HepG2 (cell line): ENCODE results near the gene MNT. TPM values are rescaled to one million over a fixed set of nuclear protein-coding genes. Genes with fewer than 3 reads are reported as not detected.

Source experiments
- ADNP ChIP-seq: sonication (generic); formaldehyde crosslinking; IDR thresholded peaks from 2 replicates; pipeline ENCODE4 v1.4.0; 2020; ENCODE audit warnings: missing genetic modification reagents
- CHD4 ChIP-seq: fragments of 200-600 bp; sonication (generic); IDR thresholded peaks from 2 replicates; pipeline ENCODE4 v1.7.0; 2017; ENCODE audit warnings: mild to moderate bottlenecking, low read length, borderline replicate concordance
- CREB1 ChIP-seq, 2 experiments: fragments of 450-650 bp in 1 of 2; IDR thresholded peaks; 2 replicates each; pipeline ENCODE4 v1.6.1; 2016 to 2017; ENCODE audit warnings: control low read depth in 1 of 2, mild to moderate bottlenecking in 1 of 2, missing compliant biosample characterization in 1 of 2, missing genetic modification characterization in 1 of 2
- EED ChIP-seq: sonication (generic); formaldehyde crosslinking; IDR thresholded peaks from 2 replicates; pipeline ENCODE4 v1.5.0; 2020; ENCODE audit warnings: mild to moderate bottlenecking, missing genetic modification reagents
- FOXP1 ChIP-seq, 2 experiments: fragments of 450-650 bp in 1 of 2; IDR thresholded peaks; 2 replicates each; pipeline ENCODE4 v1.6.1; 2017 to 2018; ENCODE audit warnings: antibody characterized with exemption in 1 of 2
- HMGA1 ChIP-seq: sonication (generic); formaldehyde crosslinking; conservative IDR thresholded peaks from 2 replicates; pipeline ENCODE4 v1.4.0; 2020; ENCODE audit warnings: missing genetic modification reagents
- KDM5B ChIP-seq: sonication (generic); formaldehyde crosslinking; IDR thresholded peaks from 2 replicates; pipeline ENCODE4 v1.4.0; 2020; ENCODE audit warnings: missing genetic modification reagents, mild to moderate bottlenecking, borderline replicate concordance
- MED13 ChIP-seq: sonication (generic); formaldehyde crosslinking; IDR thresholded peaks from 2 replicates; pipeline ENCODE4 v1.5.0; 2020; ENCODE audit warnings: missing genetic modification reagents
- NR2C2 ChIP-seq: sonication (generic); formaldehyde crosslinking; IDR thresholded peaks from 2 replicates; pipeline ENCODE4 v1.4.0; 2020; ENCODE audit warnings: missing genetic modification reagents, mild to moderate bottlenecking, moderate library complexity, borderline replicate concordance
- POLR2AphosphoS5 ChIP-seq: IDR thresholded peaks from 2 replicates; pipeline ENCODE4 v1.6.1; 2012; ENCODE audit warnings: low read depth, low read length
- RXRA ChIP-seq: sonication (generic); formaldehyde crosslinking; IDR thresholded peaks from 2 replicates; pipeline ENCODE4 v1.5.1; 2020; ENCODE audit warnings: missing genetic modification reagents
- SIX4 ChIP-seq: sonication (generic); formaldehyde crosslinking; IDR thresholded peaks from 2 replicates; pipeline ENCODE4 v1.4.0; 2020; ENCODE audit warnings: missing genetic modification reagents
- SP5 ChIP-seq: IDR thresholded peaks from 2 replicates; pipeline ENCODE4 v1.6.1; 2016; ENCODE audit warnings: low read depth, borderline replicate concordance
- ZNF101 ChIP-seq: sonication (generic); formaldehyde crosslinking; IDR thresholded peaks from 2 replicates; pipeline ENCODE4 v1.4.0; 2020; ENCODE audit warnings: mild to moderate bottlenecking, low read depth, missing genetic modification reagents, borderline replicate concordance
- ZNF263 ChIP-seq: sonication (generic); formaldehyde crosslinking; IDR thresholded peaks from 2 replicates; pipeline ENCODE4 v1.4.0; 2020; ENCODE audit warnings: missing genetic modification reagents
- ZNF607 ChIP-seq: sonication (generic); formaldehyde crosslinking; IDR thresholded peaks from 2 replicates; pipeline ENCODE4 v1.5.1; 2020; ENCODE audit warnings: missing genetic modification reagents, mild to moderate bottlenecking, borderline replicate concordance
- ZNF644 ChIP-seq: IDR thresholded peaks from 2 replicates; pipeline ENCODE4 v1.6.1; 2016; ENCODE audit warnings: low read depth
- ZNF747 ChIP-seq: sonication (generic); formaldehyde crosslinking; IDR thresholded peaks from 2 replicates; pipeline ENCODE4 v1.8.1; 2023; ENCODE audit warnings: missing genetic modification reagents, mild to moderate bottlenecking, borderline replicate concordance
- polyA plus RNA-seq, 8 experiments: library from polyadenylated mRNA; depleted of rRNA in 3 of 8; stranded (reverse) in 7 of 8; unstranded in 1 of 8; fragments of >200 nt; fragmentation: Illumina TruSeq in 4 of 8; extraction: Trizol in 4 of 8; gene quantifications; 2 replicates each; pipeline versions ENCODE4 v1.2.1 to v1.2.3, GENCODE V29; 2011 to 2016; ENCODE audit warnings: low read depth in 4 of 8, missing spikeins in 1 of 8, mixed read lengths in 1 of 8; ENCODE audit not compliant: insufficient read depth in 1 of 8
- total RNA-seq, 5 experiments: library from RNA; depleted of rRNA; stranded (reverse); fragments of >200 nt; fragmentation: Illumina TruSeq; extraction: Trizol; gene quantifications; 2 replicates each; pipeline ENCODE4 v1.2.3, GENCODE V29; 2016; ENCODE audit warnings: low read depth in 1 of 5
- TF ChIP-seq, protein P1 (sequence below): sonication (generic); formaldehyde crosslinking; IDR thresholded peaks from 2 replicates; pipeline ENCODE4 v1.8.1; 2022; ENCODE audit warnings: low read depth, mild to moderate bottlenecking, missing genetic modification reagents
- TF ChIP-seq, protein P2 (sequence below): sonication (generic); formaldehyde crosslinking; IDR thresholded peaks from 2 replicates; pipeline ENCODE4 v1.4.0; 2020; ENCODE audit warnings: missing genetic modification reagents, mild to moderate bottlenecking, borderline replicate concordance
- TF ChIP-seq, protein P3 (sequence below): sonication (generic); formaldehyde crosslinking; IDR thresholded peaks from 2 replicates; pipeline ENCODE4 v1.4.0; 2020; ENCODE audit warnings: missing genetic modification reagents

Gene MNT
- total and polyA plus RNA-seq, 2 of the 13 experiments (the other 11 are each of a cell fraction or from before 2014, with no cell fraction given) = 2.1 to 3.5 TPM

DNA sequence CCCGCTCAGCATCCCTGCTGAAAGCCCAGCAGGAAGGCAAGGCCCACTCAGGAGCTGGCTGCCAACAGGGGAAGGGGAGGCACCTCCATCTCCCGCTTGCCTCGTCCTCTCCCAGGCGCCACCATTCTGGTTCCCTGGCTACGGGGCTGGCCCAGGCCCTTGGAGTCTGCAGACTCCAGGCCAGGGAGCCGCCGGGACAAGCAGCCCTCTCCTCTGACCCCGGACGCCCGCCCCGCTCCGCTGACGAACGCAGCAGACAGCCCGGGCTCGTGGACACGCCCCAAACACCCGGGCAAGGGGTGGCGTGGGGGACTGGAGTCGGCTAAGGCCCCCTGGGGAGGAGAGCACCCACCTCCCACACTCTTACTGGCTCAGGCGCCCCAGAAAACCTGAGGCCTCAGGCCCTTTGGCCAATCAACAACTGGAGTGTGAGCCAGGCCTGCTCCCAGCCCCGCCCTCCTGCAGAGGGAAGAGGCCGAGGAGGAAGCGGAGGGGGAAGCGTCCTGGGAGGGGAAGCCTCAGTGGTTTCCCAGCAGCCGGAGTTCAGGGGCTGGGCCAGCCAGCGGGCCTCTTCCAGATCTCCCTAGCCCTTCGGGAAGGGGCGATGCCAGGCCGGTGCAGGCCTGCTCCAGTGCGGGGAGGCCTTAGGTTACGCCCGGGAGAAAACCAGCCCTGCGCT is 4.2 kb downstream of the MNT start (continued):
- no peak for TF ChIP-seq ZNF101 (CRISPR knock-in tag)
- no peak for TF ChIP-seq ZNF607 (CRISPR knock-in tag)
- TF ChIP-seq CHD4 = no peak
- TF ChIP-seq KDM5B = peak; percentile 13; the same call in 1 of the 2 replicates
- TF ChIP-seq EED (CRISPR knock-in tag) = 0 out of 2 replicates have a peak, but pooled peaks have one; percentile 14
- no peak for TF ChIP-seq FOXP1 (IDR thresholded peaks at IDR 0.05)
- 0 out of 2 replicates have a peak, but pooled peaks have one; percentile 17 for TF ChIP-seq FOXP1 (CRISPR knock-in tag; IDR thresholded peaks at IDR 0.05)
- TF ChIP-seq, protein P1, sequence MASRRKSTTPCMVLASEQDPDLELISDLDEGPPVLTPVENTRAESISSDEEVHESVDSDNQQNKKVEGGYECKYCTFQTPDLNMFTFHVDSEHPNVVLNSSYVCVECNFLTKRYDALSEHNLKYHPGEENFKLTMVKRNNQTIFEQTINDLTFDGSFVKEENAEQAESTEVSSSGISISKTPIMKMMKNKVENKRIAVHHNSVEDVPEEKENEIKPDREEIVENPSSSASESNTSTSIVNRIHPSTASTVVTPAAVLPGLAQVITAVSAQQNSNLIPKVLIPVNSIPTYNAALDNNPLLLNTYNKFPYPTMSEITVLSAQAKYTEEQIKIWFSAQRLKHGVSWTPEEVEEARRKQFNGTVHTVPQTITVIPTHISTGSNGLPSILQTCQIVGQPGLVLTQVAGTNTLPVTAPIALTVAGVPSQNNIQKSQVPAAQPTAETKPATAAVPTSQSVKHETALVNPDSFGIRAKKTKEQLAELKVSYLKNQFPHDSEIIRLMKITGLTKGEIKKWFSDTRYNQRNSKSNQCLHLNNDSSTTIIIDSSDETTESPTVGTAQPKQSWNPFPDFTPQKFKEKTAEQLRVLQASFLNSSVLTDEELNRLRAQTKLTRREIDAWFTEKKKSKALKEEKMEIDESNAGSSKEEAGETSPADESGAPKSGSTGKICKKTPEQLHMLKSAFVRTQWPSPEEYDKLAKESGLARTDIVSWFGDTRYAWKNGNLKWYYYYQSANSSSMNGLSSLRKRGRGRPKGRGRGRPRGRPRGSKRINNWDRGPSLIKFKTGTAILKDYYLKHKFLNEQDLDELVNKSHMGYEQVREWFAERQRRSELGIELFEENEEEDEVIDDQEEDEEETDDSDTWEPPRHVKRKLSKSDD (CRISPR knock-in tag) = no peak
- TF ChIP-seq, protein P2, sequence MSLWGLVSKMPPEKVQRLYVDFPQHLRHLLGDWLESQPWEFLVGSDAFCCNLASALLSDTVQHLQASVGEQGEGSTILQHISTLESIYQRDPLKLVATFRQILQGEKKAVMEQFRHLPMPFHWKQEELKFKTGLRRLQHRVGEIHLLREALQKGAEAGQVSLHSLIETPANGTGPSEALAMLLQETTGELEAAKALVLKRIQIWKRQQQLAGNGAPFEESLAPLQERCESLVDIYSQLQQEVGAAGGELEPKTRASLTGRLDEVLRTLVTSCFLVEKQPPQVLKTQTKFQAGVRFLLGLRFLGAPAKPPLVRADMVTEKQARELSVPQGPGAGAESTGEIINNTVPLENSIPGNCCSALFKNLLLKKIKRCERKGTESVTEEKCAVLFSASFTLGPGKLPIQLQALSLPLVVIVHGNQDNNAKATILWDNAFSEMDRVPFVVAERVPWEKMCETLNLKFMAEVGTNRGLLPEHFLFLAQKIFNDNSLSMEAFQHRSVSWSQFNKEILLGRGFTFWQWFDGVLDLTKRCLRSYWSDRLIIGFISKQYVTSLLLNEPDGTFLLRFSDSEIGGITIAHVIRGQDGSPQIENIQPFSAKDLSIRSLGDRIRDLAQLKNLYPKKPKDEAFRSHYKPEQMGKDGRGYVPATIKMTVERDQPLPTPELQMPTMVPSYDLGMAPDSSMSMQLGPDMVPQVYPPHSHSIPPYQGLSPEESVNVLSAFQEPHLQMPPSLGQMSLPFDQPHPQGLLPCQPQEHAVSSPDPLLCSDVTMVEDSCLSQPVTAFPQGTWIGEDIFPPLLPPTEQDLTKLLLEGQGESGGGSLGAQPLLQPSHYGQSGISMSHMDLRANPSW (CRISPR knock-in tag) = no peak
- 0 out of 2 replicates have a peak, but pooled peaks have one; percentile 11 for TF ChIP-seq SIX4 (CRISPR knock-in tag)
- 0 out of 2 replicates have a peak, but pooled peaks have one; percentile 26 for TF ChIP-seq MED13 (CRISPR knock-in tag)
- TF ChIP-seq SP5 (CRISPR knock-in tag) = peak; percentile 67; the same call in 1 of the 2 replicates
- TF ChIP-seq ZNF263 (CRISPR knock-in tag) = peak; percentile 68
- TF ChIP-seq ZNF644 (CRISPR knock-in tag) = no peak
- TF ChIP-seq ZNF747 (CRISPR knock-in tag) = peak; percentile 60; the same call in 1 of the 2 replicates
- no peak for TF ChIP-seq CREB1 (IDR thresholded peaks at IDR 0.05)
- TF ChIP-seq CREB1 (CRISPR knock-in tag; IDR thresholded peaks at IDR 0.05) = peak; percentile 68
- peak; percentile 36; the same call in 1 of the 2 replicates for TF ChIP-seq POLR2AphosphoS5
- peak; percentile 35; the same call in 1 of the 2 replicates for TF ChIP-seq RXRA
- TF ChIP-seq ADNP (CRISPR knock-in tag) = no peak
- TF ChIP-seq HMGA1 (CRISPR knock-in tag) = no peak
- TF ChIP-seq NR2C2 (CRISPR knock-in tag) = peak; percentile 27; the same call in 1 of the 2 replicates
- TF ChIP-seq, protein P3, sequence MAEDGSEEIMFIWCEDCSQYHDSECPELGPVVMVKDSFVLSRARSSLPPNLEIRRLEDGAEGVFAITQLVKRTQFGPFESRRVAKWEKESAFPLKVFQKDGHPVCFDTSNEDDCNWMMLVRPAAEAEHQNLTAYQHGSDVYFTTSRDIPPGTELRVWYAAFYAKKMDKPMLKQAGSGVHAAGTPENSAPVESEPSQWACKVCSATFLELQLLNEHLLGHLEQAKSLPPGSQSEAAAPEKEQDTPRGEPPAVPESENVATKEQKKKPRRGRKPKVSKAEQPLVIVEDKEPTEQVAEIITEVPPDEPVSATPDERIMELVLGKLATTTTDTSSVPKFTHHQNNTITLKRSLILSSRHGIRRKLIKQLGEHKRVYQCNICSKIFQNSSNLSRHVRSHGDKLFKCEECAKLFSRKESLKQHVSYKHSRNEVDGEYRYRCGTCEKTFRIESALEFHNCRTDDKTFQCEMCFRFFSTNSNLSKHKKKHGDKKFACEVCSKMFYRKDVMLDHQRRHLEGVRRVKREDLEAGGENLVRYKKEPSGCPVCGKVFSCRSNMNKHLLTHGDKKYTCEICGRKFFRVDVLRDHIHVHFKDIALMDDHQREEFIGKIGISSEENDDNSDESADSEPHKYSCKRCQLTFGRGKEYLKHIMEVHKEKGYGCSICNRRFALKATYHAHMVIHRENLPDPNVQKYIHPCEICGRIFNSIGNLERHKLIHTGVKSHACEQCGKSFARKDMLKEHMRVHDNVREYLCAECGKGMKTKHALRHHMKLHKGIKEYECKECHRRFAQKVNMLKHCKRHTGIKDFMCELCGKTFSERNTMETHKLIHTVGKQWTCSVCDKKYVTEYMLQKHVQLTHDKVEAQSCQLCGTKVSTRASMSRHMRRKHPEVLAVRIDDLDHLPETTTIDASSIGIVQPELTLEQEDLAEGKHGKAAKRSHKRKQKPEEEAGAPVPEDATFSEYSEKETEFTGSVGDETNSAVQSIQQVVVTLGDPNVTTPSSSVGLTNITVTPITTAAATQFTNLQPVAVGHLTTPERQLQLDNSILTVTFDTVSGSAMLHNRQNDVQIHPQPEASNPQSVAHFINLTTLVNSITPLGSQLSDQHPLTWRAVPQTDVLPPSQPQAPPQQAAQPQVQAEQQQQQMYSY (CRISPR knock-in tag) = peak; percentile 91
